ENCODE data around the gene LCE3C.
"Not testable (repeated sequence)": the region's sequence is repeated elsewhere in the genome, so short reads cannot be mapped to it uniquely, and the experiment has no call there.

Gene LCE3C, protein sequence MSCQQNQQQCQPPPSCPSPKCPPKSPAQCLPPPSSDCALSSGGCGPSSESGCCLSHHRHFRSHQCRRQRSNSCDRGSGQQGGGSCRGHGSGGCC

DNA sequence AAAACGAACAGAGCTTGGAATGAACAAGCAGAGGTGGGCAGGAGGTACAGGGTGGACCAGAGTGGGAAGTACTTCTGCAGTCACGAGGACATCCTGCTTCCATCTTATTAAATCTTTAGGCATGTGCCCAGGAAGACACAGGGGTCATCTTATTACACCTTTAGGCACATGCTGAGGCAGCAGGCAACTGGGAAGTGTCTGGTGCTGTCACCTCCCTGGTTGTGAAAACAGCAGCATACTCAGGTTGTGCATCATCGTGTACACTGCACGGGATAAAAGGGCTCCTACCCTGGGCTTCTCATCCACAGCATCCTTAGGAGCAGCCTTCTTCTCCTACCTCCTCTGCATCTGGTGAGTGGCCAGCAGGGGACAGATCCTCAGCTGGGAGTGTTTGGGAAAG lies at the start of gene LCE3C:
TSS of gene LCE3C (plus strand) at position 301 of the 400 bp plus-strand sequence. CDS start 498 bp downstream, outside the sequence.
- DNase-seq (ENCODE audit: low read depth), result no peak

DNA sequence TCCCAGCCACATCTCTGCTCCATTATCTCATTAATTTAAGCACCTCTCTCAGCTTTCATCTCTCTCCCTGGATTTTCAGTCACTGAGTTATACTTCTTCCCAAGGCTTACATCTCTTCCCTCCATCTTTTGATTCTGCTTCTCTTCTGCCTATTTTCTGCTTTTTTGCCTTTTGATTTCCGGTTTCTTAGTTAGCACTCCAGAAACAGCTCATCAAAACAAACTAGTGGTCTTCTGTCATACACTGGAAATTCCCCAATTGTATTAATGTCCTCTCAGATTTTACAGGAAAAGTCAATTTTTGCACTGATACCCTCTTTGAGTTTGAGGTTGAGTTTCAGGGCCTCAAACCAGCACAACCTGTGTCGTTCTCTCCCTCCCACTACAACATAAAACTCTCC lies 34.9 kb upstream of the LCE3C start:
- DNase-seq (ENCODE audit: low read depth), result no peak

DNA sequence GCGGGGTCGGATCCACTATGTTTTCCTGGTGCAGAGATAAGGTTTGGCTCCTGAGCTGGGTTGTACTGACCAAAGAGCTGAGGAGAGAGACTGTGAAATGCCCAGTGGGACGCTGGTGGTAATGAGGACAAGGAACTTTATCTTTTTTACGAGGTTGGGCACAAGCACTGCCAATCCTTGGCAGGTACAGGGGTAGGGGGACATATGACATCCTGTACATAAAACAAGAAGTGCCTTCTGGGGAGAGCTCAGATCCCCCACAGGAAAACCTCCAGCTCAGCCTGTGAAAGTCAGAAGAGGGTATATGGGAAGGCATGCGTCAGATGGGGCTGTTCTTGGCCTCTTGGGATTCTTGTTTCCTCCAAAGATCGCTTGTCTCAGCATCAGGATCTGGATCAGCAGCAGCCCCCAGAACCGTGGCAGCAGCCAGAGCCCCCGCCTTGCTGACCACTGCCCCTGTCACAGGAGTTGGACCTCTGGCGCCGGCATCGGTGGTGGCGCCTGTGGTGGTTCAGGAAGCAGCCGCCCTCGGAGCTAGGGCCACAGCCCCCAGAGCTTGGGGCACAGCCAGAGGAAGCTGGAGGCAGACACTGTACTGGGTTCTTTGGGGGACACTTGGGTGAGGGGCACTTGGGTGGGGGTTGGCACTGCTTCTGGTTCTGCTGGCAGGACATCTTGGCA lies 34.4 kb upstream of the LCE3C start:
- no peak for DNase-seq (ENCODE audit: low read depth)

DNA sequence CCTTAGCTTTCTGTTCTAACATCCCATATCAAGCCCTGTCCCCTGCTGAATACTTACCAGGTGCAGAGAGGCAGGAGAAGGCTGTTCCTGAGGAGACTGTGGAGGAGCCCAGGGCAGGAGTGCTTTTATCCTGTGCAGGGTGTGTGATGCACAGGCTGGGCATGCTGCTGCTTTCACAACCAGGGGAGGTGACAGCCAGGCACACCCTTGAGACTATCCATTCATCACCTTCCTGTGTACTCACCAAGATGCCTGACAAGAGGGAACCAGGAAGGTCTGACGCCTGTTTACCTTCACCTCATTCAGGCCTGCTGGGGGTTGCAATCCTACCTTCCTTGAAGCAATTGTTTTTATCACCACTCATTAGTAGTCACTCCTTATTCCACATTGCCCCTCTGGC lies 33.4 kb upstream of the LCE3C start, which contains the start of gene LCE3E:
TSS of gene LCE3E (minus strand) at position 100 of the 400 bp plus-strand sequence. CDS start 572 bp downstream, outside the sequence.
- DNase-seq (ENCODE audit: low read depth), result no peak

DNA sequence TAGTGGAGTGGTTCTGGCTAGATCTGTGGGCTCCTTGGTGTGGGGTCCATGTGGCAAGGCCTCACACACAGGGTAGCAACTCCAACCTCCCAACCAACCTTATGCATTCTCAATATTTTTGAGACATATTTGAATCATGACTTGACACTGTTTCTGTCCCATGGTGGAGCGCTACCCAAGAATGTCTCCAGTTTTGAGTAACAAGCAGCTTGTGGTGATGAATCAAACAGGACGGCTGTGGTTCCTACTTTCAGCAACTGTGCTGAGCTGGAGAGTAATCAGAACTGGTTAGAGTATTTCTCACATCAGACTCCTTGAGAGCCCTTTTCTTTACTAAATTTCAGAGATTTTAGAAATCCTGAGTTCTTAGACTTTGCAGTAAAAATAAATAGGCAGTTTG lies 22.9 kb upstream of the LCE3C start:
- no peak for DNase-seq (ENCODE audit: low read depth)

DNA sequence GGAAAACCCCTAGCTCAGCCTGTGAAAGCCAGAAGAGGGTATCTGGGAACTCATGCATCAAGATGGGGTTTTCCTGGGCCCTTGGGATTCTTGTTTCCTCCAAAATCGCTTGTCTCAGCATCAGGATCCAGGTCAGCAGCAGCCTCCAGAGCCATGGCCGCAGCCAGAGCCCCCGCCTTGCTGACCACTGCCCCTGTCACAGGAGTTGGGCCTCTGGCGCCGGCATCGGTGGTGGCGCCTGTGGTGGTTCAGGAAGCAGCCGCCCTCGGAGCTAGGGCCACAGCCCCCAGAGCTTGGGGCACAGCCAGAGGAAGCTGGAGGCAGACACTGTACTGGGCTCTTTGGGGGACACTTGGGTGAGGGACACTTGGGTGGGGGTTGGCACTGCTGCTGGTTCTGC lies 20.5 kb upstream of the LCE3C start:
- DNase-seq (ENCODE audit: low read depth), result not testable (repeated sequence)

DNA sequence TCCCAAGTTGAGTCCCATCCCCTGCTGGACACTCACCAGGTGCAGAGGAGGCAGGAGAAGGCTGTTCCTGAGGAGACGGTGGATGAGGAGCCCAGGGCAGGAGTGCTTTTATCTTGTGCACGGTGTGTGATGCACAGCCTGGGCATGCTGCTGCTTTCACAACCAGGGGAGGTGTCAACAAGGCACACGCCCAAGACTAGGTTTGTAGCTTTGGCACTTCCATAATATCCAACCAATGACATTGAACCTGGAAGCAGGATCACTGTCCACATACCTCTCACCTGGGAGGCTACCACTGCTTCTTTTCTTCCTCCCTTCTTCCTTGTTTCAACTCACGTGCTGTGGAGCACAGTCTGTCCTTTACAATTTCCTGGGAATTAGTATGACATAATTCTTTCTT lies 19.6 kb upstream of the LCE3C start, which contains the start of gene LCE3D:
TSS of gene LCE3D (minus strand) at position 84 of the 400 bp plus-strand sequence. CDS start 580 bp downstream, outside the sequence.
- no peak for DNase-seq (ENCODE audit: low read depth)

DNA sequence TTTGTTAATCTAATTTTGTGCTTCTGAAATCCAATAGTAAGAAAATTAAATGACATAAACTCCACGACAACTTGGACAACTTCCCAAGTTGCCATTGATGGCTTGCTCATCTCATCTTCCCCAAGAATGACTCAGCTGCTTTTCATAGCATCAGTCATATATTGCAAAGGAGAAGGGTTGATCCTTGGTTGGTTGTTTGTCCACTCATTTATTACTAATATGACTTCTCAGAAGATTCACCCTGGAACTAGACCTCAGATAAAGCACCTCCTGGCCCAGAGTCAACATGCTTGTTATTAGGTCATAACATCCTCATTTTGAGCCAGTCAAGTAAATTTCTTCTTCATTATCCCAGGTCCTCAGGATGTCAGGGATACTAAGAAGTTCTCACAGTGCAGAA lies 17.4 kb upstream of the LCE3C start:
- peak; percentile 1 for DNase-seq (ENCODE audit: low read depth)

DNA sequence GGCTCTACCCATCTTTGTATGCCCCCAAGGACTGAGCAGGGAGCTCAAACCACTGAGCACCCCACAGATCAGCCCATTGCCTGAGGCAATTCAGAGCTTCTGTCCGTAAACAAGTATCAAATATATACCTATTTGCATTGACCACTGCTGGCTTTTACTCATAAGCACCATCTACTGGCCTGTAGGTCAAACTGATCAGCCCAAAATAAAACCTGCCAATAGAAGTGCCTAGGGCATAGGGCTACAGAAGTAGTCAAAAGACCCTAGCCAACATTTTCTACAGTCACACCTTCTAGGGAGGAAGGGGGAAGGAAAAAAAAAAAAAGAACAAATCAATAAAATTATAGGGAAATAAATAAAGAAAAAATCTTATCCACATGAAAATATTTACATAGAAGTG lies 14.4 kb upstream of the LCE3C start:
- no peak for DNase-seq (ENCODE audit: low read depth)

DNA sequence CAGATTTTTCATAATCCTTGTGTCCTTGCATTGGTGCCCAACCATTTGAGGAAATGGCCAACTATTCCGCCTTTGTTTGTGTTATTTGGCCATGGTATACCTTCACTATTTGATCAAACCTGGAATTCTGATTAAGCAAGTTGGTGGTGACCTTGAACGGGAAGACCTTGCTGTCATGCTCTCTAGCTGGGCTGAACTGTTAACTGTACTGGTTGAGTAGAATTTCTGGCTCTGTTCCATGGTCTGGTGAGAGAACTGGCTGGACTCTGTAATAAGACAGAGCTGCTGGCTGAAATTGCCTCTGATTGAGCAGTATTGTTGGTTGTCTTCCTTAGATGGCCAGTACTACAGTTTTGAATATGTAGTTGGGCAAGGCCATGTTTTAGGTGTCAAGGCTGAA lies 3.0 kb upstream of the LCE3C start:
- no peak for DNase-seq (ENCODE audit: low read depth)

DNA sequence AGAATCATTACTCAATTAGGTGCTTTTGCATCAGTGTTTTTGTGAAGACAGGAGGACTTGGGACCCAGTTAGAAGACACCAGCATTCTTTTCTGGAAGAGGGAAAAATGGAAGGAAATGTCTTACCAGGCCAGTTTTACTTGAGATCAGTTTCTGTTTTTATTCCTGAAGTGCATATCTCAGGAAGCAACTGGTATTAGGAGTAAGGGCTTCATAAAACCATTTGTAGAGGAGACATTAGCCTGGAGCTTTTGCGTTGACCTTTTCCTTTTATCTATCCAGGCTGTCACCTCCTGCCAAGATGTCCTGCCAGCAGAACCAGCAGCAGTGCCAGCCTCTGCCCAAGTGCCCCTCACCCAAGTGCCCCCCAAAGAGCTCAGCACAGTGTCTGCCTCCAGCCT lies 13.5 kb downstream of the LCE3C start, which contains the start of gene LCE3B:
TSS of gene LCE3B (plus strand) at position 301 of the 400 bp plus-strand sequence. CDS start at position 301, 0 bp downstream.
- DNase-seq (ENCODE audit: low read depth), result no peak

DNA sequence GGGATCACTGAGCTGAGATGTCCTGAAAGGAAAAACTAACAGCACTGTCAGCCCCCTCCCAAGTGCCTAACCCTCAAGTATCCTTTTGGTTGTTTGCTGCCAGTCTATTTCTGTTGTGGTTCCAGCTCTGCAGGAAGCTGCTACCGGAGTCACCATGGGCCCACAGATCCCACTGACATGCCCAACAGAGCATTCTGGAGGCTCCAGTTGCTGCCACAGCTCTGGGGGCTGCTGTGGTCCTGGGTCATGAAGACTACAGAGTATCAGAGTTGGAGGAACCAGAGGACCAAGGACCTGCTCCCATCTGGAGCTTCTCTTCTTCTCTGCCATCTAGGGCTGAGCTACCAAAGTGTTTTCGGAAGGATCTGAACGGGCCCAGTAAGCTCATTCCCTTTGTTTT lies 22.0 kb downstream of the LCE3C start:
- DNase-seq (ENCODE audit: low read depth), result no peak

DNA sequence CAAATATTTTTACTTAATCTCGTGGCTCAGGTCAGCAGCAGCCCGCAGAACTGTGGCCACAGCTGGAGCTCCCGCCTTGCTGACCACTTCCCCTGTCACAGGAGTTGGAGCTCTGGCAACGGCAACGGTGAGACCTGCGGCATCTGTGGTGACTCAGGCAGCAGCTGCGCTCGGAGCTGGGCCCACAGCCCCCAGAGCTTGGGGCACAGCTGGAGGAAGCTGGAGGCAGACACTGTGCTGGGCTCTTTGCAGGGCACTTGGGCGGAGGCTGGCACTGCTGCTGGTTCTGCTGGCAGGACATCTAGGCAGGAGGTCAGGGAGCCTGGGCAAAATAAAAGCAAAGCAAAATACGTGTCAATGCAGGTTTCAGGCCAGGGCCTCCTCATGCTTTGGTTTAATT lies 22.8 kb downstream of the LCE3C start, which contains the start of gene LCE3A:
TSS of gene LCE3A (minus strand) at position 301 of the 400 bp plus-strand sequence. CDS start at position 301, 0 bp downstream.
- no peak for DNase-seq (ENCODE audit: low read depth)

DNA sequence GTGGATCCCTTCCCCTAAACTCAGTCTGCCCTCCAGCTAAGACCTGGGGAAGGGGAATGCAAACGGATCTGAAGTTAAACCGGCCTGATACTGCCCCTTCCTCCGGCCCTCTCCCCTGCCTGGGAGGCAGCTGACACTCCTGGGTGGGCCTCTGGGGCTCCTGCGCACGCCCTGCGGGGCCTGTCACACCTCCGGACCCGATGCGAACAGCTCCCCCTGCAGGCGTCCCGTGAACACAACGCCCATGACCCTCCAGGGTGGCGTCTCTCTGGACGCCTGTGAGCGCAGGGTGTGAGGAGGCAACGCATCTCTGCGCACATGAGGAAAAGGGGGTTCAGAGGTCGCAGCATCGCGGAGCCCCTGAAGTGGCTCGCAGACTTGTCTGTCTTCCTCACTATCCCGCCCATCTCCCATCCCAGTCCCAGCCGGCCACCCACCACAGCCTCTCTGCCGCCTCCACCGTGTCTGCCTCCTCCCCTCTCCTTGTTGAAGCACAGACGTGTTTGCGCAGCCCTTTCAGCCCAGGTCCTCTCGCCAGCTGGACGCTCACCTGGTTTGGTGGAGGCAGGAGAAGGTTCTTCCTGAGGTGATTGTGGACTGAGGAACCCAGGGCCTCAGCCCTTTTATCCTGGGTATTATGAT lies 23.3 kb downstream of the LCE3C start:
- DNase-seq (ENCODE audit: low read depth), result no peak

DNA sequence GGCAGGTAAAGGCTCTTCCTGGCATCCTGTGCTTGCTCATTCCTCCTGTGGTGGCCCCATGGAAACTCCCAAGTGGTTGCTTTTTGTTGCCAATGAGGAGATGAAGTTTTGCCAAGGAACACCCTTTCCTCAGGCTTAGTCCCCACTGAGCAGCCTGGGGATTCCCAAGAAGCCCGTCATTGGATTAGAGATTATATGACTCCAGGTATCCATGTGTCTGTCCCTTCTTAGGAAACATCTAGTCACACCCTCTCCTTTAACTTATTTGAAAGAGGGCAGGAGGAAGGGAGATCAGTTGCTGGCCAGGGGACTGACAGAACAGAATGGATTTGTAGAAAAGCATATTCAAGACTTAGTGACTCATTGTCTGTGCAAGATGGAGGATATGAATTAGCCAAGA lies 26.7 kb downstream of the LCE3C start:
- DNase-seq (ENCODE audit: low read depth), result no peak

DNA sequence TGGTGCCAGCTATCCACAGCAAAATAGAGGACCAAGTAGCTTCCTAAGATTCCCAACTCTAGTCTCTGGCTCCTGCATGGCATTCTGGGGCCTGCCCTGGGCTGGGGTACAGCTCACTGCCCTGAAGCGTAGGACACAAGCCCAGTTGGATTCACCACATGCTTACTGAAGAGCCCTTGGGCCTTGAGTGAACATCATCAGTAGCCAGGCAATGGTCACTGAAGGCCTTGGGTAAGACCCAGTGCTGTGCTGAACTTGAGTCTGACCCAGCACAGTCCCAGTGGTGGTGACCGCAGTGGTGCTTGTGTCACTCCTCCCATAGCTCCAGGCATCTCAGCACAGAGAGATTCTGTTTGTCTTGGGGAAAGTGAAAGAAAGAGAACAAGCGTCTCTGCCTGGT lies 30.6 kb downstream of the LCE3C start:
- DNase-seq (ENCODE audit: low read depth), result no peak

DNA sequence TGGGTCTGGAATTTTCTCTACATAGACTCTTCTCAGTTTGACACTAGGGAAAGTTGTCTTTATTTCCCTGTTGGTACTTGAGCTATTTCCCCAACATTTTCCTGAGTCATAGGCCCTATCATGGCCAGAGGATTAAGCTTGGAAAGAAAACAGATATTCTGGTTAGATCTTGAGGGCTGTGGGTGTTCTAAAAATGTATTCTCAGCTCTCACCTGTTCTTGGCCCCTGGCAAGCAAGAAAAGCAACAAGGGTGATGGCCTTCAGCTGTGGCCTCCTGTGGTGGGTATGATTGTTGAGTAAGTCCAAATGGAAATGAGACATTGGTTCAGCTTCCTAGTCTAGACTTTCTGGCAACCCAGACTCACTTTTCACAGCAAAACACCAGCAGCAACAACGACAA lies 40.3 kb downstream of the LCE3C start:
- no peak for DNase-seq (ENCODE audit: low read depth)

DNA sequence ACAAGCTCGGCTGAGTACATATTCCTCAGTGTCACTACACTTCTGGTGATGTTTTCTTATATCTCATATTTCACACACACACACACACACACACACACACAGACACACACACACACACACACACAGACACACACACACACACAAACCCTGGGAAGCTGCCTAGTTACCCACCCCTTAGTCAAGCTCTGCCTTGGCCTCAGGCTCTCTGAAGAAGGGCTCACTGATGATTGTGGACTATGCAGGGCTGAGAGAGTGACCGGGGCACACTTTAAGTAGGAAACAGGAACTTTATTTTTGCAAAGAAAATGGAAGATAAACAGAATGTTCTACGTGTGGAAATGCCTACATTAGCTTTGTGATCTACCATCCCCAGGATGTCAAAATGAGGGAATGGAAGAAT lies 43.9 kb downstream of the LCE3C start:
- no peak for DNase-seq (ENCODE audit: low read depth)

DNA sequence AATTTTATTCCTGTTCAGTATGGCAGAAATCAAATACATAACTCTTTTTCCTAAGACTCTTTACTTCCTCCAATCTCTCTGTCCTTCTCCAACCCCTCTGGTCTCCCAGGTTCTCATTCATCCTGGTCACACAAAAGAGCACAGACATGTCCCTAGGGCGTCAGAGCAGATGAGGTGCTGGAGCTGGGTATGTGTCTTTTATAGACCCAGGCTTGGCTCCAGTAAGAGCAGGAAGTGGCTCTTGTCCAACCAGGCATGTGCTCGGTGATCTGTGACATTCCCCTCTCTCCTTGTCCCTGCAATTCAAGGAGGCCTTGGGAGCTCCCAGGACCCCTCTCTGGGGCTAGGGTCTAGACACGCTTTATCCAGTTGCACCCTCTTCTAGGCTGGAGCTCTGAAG lies 45.1 kb downstream of the LCE3C start:
- no peak for DNase-seq (ENCODE audit: low read depth)

DNA sequence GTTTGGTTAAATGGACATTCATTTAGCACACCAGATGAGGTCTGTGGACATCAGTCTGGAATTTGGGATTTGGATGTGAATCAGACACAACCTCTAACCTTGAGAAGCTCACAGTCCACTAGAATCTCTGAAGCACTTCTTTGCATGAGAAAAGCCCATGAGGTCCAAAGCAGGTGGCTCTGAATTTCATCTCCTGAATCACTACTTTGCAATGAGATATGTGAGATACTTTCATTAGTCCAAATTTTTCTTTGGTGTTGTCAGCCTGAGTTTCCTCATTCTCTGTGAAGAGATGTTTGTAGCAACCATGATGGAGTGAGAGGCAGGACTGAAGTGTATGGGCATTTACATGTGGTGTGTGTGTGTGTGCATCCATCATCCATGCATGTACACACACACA lies 46.6 kb downstream of the LCE3C start:
- no peak for DNase-seq (ENCODE audit: low read depth)
